Measurements from ENCODE around the gene HSPB9. TPM values are rescaled to one million over a fixed set of nuclear protein-coding genes. Genes with fewer than 3 reads are reported as not detected.

HSPB9 gene
- total and polyA plus RNA-seq, 9 of the 15 experiments (the other 6 are each of a cell fraction or from before 2014, with no cell fraction given): 0.04 to 0.16 (median 0.08) TPM; not detected in 3

- TF ChIP-seq THAP12 (CRISPR knock-in tag; IDR thresholded peaks at IDR 0.05) (0 out of 2 replicates have a peak, but pooled peaks have one; percentile 17), PREB (CRISPR knock-in tag; IDR thresholded peaks at IDR 0.05) (no peak), YY1 (IDR thresholded peaks at IDR 0.05; ENCODE audit: borderline replicate concordance in 1 of 3, control insufficient read depth in 1 of 3, extremely low read depth in 1 of 3, insufficient read depth in 3 of 3, insufficient read length in 1 of 3, insufficient replicate concordance in 2 of 3, low read depth in 1 of 3, low read length in 2 of 3) (peak; percentile 43 to 85 (median 71)), TFAP4 (CRISPR knock-in tag; IDR thresholded peaks at IDR 0.05; ENCODE audit: borderline replicate concordance) (peak; percentile 43; the same call in 1 of the 2 replicates), ZNF583 (CRISPR knock-in tag; IDR thresholded peaks at IDR 0.05) (0 out of 2 replicates have a peak, but pooled peaks have one; percentile 34), SIN3A (IDR thresholded peaks at IDR 0.05; ENCODE audit: borderline replicate concordance in 2 of 2, control insufficient read depth in 1 of 2, low read depth in 2 of 2, low read length in 2 of 2) (peak in 1 of 2 experiments; percentile 91; a peak in 1 of 4 replicates), NBN (IDR thresholded peaks at IDR 0.05; ENCODE audit: low read depth) (no peak), ZNF449 (CRISPR knock-in tag; IDR thresholded peaks at IDR 0.05) (no peak), EGR1 (conservative IDR thresholded peaks at IDR 0.05) (peak; percentile 67), MXI1 (IDR thresholded peaks at IDR 0.05; ENCODE audit: low read depth, low read length) (peak; percentile 73; the same call in 1 of the 2 replicates), PCBP1 (IDR thresholded peaks at IDR 0.05; ENCODE audit: low read depth, low read length, poor library complexity, severe bottlenecking) (peak; percentile 42), POLR2G (IDR thresholded peaks at IDR 0.05; ENCODE audit: low read depth, low read length) (peak; percentile 80), MXD1 (CRISPR knock-in tag; IDR thresholded peaks at IDR 0.05; ENCODE audit: borderline replicate concordance, poor library complexity, severe bottlenecking) (peak; percentile 74), GABPB2 (CRISPR knock-in tag; conservative IDR thresholded peaks at IDR 0.05) (no peak), VEZF1 (CRISPR knock-in tag; IDR thresholded peaks at IDR 0.05) (peak; percentile 88)
These were observed 1.5 kb upstream of the HSPB9 start, which contains the start of gene KAT2A (continued) for GRCh38 chr17:42120770-42121769.
